Liver (tissue), 9 donors: ENCODE data around the gene TMEM259. TPM values are rescaled to one million over a fixed set of nuclear protein-coding genes. Genes with fewer than 3 reads are reported as not detected.

ENCODE experiments used
- DNase-seq: peaks from one replicate; pipeline ENCODE4 v3.0.0-alpha.2; 2017; ENCODE audit warnings: low spot score
- H3K27ac ChIP-seq, 2 donors: one replicate each; pipeline ENCODE4 v1.7.0; 2013; ENCODE audit warnings: inconsistent platforms in 2 of 2, low read length in 2 of 2, control low read depth in 1 of 2, low read depth in 1 of 2, mild to moderate bottlenecking in 1 of 2
- H3K27me3 ChIP-seq, 4 donors: one replicate each; pipeline versions ENCODE4 v1.6.1 to v1.7.0; 2013; ENCODE audit warnings: low read length in 3 of 4, inconsistent platforms in 1 of 4, mild to moderate bottlenecking in 1 of 4, moderate library complexity in 1 of 4; ENCODE audit not compliant: control insufficient read depth in 4 of 4, insufficient read depth in 4 of 4
- H3K36me3 ChIP-seq, 4 donors: one replicate each; pipeline versions ENCODE4 v1.6.1 to v1.7.0; 2013; ENCODE audit warnings: low read length in 3 of 4, mild to moderate bottlenecking in 3 of 4, low read depth in 1 of 4, moderate library complexity in 1 of 4; ENCODE audit not compliant: control insufficient read depth in 4 of 4, insufficient read depth in 3 of 4
- H3K4me1 ChIP-seq, 4 donors: one replicate each; pipeline versions ENCODE4 v1.6.1 to v1.7.0; 2013; ENCODE audit warnings: low read length in 3 of 4, mild to moderate bottlenecking in 3 of 4, moderate library complexity in 1 of 4; ENCODE audit not compliant: control insufficient read depth in 4 of 4, insufficient read depth in 4 of 4
- H3K4me3 ChIP-seq, 3 donors: one replicate each; pipeline versions ENCODE4 v1.6.1 to v1.7.0; 2013; ENCODE audit warnings: low read length in 3 of 3, control low read depth in 1 of 3, low read depth in 1 of 3, mild to moderate bottlenecking in 1 of 3
- H3K9ac ChIP-seq, 2 donors: one replicate each; pipeline ENCODE4 v1.7.0; 2013; ENCODE audit warnings: low read length in 2 of 2, mild to moderate bottlenecking in 2 of 2, moderate library complexity in 2 of 2, control low read depth in 1 of 2, low read depth in 1 of 2
- H3K9me3 ChIP-seq, 4 donors: one replicate each; pipeline versions ENCODE4 v1.6.1 to v1.7.0; 2013; ENCODE audit warnings: low read length in 3 of 4; ENCODE audit not compliant: control insufficient read depth in 4 of 4
- ATF3 ChIP-seq: IDR thresholded peaks from 2 replicates; pipeline ENCODE4 v1.6.1; 2016; ENCODE audit warnings: antibody characterized with exemption
- CTCF ChIP-seq: fragments of 150-350 bp; IDR thresholded peaks from 2 replicates; pipeline ENCODE4 v1.5.1; 2017; ENCODE audit warnings: improper control_type of control experiment, low read depth, low read length; ENCODE audit not compliant: missing input control
- EGR1 ChIP-seq, 2 donors: IDR thresholded peaks; 2 replicates each; pipeline ENCODE4 v1.6.1; 2016 to 2018; ENCODE audit warnings: antibody characterized with exemption in 2 of 2, low read depth in 2 of 2
- FOXA1 ChIP-seq: IDR thresholded peaks from 2 replicates; pipeline ENCODE4 v1.6.1; 2016; ENCODE audit warnings: antibody characterized with exemption
- FOXA2 ChIP-seq: IDR thresholded peaks from 2 replicates; pipeline ENCODE4 v1.6.1; 2016; ENCODE audit warnings: antibody characterized with exemption
- GABPA ChIP-seq, 2 donors: IDR thresholded peaks in 1 of 2; conservative IDR thresholded peaks in 1 of 2; 2 replicates each; pipeline ENCODE4 v1.6.1; 2016; ENCODE audit warnings: antibody characterized with exemption in 2 of 2, mild to moderate bottlenecking in 1 of 2, moderate library complexity in 1 of 2
- HNF4G ChIP-seq: IDR thresholded peaks from 2 replicates; pipeline ENCODE4 v1.6.1; 2016; ENCODE audit warnings: antibody characterized with exemption
- JUND ChIP-seq, 2 donors: IDR thresholded peaks; 2 replicates each; pipeline ENCODE4 v1.6.1; 2016; ENCODE audit warnings: antibody characterized with exemption in 2 of 2
- MAX ChIP-seq: IDR thresholded peaks from 2 replicates; pipeline ENCODE4 v1.6.1; 2016; ENCODE audit warnings: antibody characterized with exemption
- RAD21 ChIP-seq, 2 donors: IDR thresholded peaks; 2 replicates each; pipeline ENCODE4 v1.6.1; 2016; ENCODE audit warnings: antibody characterized with exemption in 2 of 2, mild to moderate bottlenecking in 2 of 2
- REST ChIP-seq: IDR thresholded peaks from 2 replicates; pipeline ENCODE4 v1.6.1; 2016; ENCODE audit warnings: antibody characterized with exemption, mild to moderate bottlenecking
- RXRA ChIP-seq, 2 donors: IDR thresholded peaks; 2 replicates each; pipeline ENCODE4 v1.6.1; 2017 to 2018; ENCODE audit warnings: antibody characterized with exemption in 2 of 2, mild to moderate bottlenecking in 1 of 2
- SP1 ChIP-seq: IDR thresholded peaks from 2 replicates; pipeline ENCODE4 v1.6.1; 2018; ENCODE audit warnings: antibody characterized with exemption, mild to moderate bottlenecking
- TAF1 ChIP-seq: conservative IDR thresholded peaks from 2 replicates; pipeline ENCODE4 v1.6.1; 2016; ENCODE audit warnings: antibody characterized with exemption, mild to moderate bottlenecking
- YY1 ChIP-seq: IDR thresholded peaks from 2 replicates; pipeline ENCODE4 v1.6.1; 2016; ENCODE audit warnings: antibody characterized with exemption, mild to moderate bottlenecking
- ZBTB33 ChIP-seq: IDR thresholded peaks from 2 replicates; pipeline ENCODE4 v1.6.1; 2016; ENCODE audit warnings: antibody characterized with exemption
- WGBS: extraction: QIAGEN DNeasy Blood & Tissue Kit; methylation state at CpG from one replicate; pipeline ENCODE4 v1.1.7; 2013; 5-methylcytosine and 5-hydroxymethylcytosine counted together
- polyA plus RNA-seq, 2 donors: library from polyadenylated mRNA; stranded (reverse) in 1 of 2; unstranded in 1 of 2; fragments of 200-250 nt in 1 of 2; fragments of >200 nt in 1 of 2; fragmentation: Nextera tagmentation in 1 of 2; extraction: Ambion mirVana in 1 of 2; gene quantifications; one replicate each; pipeline versions ENCODE4 v1.2.1 to v1.2.3, GENCODE V29; 2013 to 2015
- total RNA-seq, 2 donors: library from RNA; depleted of rRNA; stranded (reverse); fragments of >200 nt; gene quantifications; one replicate each; pipeline ENCODE4 v1.2.3, GENCODE V29; 2014
- donor health status: healthy.
- donor health status: healthy.
- donor health status: healthy.
- donor health status: healthy.
- donor health status: healthy.

TMEM259 gene
- total and polyA plus RNA-seq, 4 donors = 29.7 to 99.3 (median 57.3) TPM

- Histone ChIP-seq H3K27ac (no peak within 1 kb of the TSS), H3K4me1 (peaks cover 11 to 25% (median 18%) of the 10 kb centered on the region in 4 donors), H3K4me3 (peak within 1 kb of the TSS in 1 of 3 donors; percentile 26), H3K27me3 (peaks cover 0 to 4% (median 3%) of the 10 kb centered on the region in 4 donors), H3K9ac (no peak within 1 kb of the TSS), H3K9me3 (no peaks in the 10 kb centered on the region), H3K36me3 (no peaks in the 10 kb centered on the region)
- TF ChIP-seq RAD21 (IDR thresholded peaks at IDR 0.05) (peak in 1 of 2 donors; percentile 50), CTCF (peak; percentile 25), REST (no peak)
- peak; percentile 61 for DNase-seq
- WGBS = 4% methylated on average over 43 of the region's 43 CpGs
Measured at GRCh38 chr19:1000095-1000494, 20.8 kb downstream of the TMEM259 start, which contains the start of gene GRIN3B. GRIN3B (plus strand) TSS chr19:1000419; CDS start chr19:1000438, 19 bp downstream.

- no peak for DNase-seq
- peaks cover 15 to 32% (median 19%) of the 10 kb centered on the region in 4 donors for H3K4me1 ChIP-seq
- no peak overlapping the region for H3K9ac ChIP-seq
- no peak overlapping the region for H3K27ac ChIP-seq
- peaks cover 0 to 1% (median 0%) of the 10 kb centered on the region in 4 donors for H3K36me3 ChIP-seq
- no peaks in the 10 kb centered on the region for H3K9me3 ChIP-seq
- TF ChIP-seq CTCF (no peak), ATF3 (no peak), SP1 (no peak), REST (no peak), EGR1 (IDR thresholded peaks at IDR 0.05; ENCODE audit: low read depth in 2 of 2) (no peak), FOXA2 (no peak), MAX (no peak), TAF1 (no peak), ZBTB33 (no peak), RAD21 (IDR thresholded peaks at IDR 0.05) (no peak), GABPA (IDR thresholded peaks at IDR 0.05 in 1 of 2, conservative IDR thresholded peaks at IDR 0.05 in 1 of 2) (no peak), HNF4G (no peak), YY1 (no peak), JUND (IDR thresholded peaks at IDR 0.05) (no peak), RXRA (IDR thresholded peaks at IDR 0.05) (no peak), FOXA1 (no peak)
- no peak overlapping the region for H3K4me3 ChIP-seq
- WGBS = 65% methylated on average over 3 of the region's 3 CpGs
- peaks cover 0 to 4% (median 3%) of the 10 kb centered on the region in 4 donors for H3K27me3 ChIP-seq
Measured at GRCh38 chr19:999379-999719, 21.6 kb downstream of the TMEM259 start.
